OCI-LY1 (cell line): ENCODE data around the gene ATF7IP2.

ENCODE experiments used
- EZH2 ChIP-seq: fragments of 200-600 bp; sonication (generic), shearing (Covaris generic); IDR thresholded peaks from 2 replicates; pipeline ENCODE4 v1.8.0; 2017; ENCODE audit warnings: borderline replicate concordance, mixed run types, mild to moderate bottlenecking, antibody characterized with exemption, low read length, moderate library complexity, mixed read lengths
- TF ChIP-seq, protein P1 (sequence below): fragments of 200-600 bp; sonication (generic), shearing (Covaris generic); IDR thresholded peaks from 2 replicates; pipeline ENCODE4 v1.5.1; 2017; ENCODE audit warnings: mild to moderate bottlenecking, antibody characterized with exemption, low read length, moderate library complexity, mixed read lengths

DNA sequence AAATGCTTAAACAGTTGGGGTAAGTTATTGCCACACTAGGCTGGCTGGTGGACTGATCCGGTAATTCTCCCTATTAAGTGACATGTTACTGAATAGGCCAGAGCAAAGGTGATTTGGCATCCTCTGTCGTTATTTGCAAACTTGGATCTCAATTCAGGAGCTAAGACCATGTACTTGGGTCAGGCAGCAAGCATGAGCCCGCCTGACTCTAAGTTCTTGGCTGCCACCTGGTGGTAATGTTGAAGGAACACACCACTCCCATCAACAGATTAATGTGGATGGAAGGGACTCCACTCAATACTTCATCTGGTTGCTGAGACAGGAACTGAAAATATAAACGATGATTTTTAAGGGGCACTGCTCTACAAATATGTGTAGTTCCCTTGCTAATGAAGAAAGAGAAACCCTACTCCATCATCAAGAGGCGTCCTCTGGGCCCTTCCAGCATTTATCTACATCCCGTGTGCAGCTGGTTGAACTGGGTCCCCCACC lies 123.7 kb downstream of the ATF7IP2 start:
- TF ChIP-seq, protein P1, sequence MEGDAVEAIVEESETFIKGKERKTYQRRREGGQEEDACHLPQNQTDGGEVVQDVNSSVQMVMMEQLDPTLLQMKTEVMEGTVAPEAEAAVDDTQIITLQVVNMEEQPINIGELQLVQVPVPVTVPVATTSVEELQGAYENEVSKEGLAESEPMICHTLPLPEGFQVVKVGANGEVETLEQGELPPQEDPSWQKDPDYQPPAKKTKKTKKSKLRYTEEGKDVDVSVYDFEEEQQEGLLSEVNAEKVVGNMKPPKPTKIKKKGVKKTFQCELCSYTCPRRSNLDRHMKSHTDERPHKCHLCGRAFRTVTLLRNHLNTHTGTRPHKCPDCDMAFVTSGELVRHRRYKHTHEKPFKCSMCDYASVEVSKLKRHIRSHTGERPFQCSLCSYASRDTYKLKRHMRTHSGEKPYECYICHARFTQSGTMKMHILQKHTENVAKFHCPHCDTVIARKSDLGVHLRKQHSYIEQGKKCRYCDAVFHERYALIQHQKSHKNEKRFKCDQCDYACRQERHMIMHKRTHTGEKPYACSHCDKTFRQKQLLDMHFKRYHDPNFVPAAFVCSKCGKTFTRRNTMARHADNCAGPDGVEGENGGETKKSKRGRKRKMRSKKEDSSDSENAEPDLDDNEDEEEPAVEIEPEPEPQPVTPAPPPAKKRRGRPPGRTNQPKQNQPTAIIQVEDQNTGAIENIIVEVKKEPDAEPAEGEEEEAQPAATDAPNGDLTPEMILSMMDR: peak; percentile 90
- TF ChIP-seq EZH2: no peak
